ENCODE data around the gene AIM2.

The AIM2 gene, protein sequence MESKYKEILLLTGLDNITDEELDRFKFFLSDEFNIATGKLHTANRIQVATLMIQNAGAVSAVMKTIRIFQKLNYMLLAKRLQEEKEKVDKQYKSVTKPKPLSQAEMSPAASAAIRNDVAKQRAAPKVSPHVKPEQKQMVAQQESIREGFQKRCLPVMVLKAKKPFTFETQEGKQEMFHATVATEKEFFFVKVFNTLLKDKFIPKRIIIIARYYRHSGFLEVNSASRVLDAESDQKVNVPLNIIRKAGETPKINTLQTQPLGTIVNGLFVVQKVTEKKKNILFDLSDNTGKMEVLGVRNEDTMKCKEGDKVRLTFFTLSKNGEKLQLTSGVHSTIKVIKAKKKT

DNA sequence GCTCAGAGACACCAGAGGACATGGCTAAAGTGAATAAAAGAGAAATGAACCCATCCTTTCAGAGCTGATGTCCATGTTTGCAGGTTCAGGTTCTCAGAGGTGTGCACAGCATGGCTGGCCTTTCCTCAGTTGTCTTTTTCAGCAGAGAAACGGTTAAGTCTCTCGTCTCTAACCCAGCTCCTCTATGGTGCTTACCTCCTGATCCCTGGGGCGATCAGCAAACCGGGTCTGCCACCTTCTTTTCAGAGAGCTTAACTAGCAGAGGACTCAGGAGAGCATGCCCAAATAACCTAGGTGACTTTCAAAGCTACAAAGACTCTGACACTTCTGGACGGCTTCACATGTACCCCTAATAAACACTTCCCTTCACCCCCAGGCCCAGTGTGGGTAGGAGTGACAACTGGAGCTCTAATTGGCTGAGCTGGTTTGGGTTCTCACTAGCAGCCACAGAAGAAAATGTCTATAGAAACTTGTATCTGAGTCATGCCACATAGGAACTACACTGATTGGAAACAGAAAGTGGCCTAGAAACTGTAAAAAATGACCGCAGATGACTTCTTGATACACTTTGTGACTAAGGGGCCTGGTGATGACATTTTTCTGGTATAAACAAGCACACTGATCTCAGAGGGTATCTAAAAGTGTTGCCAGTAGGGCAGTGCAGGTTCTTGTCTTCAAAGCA, at the start of gene AIM2:
Gene AIM2 (minus strand): TSS at position 329 of the 682 bp plus-strand sequence. CDS start 3,267 bp downstream, outside the sequence.
- Histone ChIP-seq H3K27ac (no peak within 1 kb of the TSS), H3K9me3 (no peaks in the 10 kb centered on the region), H3K4me3 (no peak within 1 kb of the TSS), H3K4me1 (no peaks in the 10 kb centered on the region), H3K36me3 (no peaks in the 10 kb centered on the region), H3K27me3 (peaks cover 0 to 4% of the 10 kb centered on the region in 2 donors)
- no peak for DNase-seq
- intact Hi-C loops (cut with DNase I; ENCODE audit: low total_unique reads): no loop called here
- TF ChIP-seq, protein P1, sequence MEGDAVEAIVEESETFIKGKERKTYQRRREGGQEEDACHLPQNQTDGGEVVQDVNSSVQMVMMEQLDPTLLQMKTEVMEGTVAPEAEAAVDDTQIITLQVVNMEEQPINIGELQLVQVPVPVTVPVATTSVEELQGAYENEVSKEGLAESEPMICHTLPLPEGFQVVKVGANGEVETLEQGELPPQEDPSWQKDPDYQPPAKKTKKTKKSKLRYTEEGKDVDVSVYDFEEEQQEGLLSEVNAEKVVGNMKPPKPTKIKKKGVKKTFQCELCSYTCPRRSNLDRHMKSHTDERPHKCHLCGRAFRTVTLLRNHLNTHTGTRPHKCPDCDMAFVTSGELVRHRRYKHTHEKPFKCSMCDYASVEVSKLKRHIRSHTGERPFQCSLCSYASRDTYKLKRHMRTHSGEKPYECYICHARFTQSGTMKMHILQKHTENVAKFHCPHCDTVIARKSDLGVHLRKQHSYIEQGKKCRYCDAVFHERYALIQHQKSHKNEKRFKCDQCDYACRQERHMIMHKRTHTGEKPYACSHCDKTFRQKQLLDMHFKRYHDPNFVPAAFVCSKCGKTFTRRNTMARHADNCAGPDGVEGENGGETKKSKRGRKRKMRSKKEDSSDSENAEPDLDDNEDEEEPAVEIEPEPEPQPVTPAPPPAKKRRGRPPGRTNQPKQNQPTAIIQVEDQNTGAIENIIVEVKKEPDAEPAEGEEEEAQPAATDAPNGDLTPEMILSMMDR (IDR thresholded peaks at IDR 0.05): no peak

GRCh38 chr1:159123587-159123986, 47.0 kb upstream of the AIM2 start:
- Histone ChIP-seq H3K27me3 (no peaks in the 10 kb centered on the region), H3K4me1 (no peaks in the 10 kb centered on the region), H3K9me3 (no peaks in the 10 kb centered on the region), H3K27ac (no peak overlapping the region), H3K36me3 (no peaks in the 10 kb centered on the region), H3K4me3 (no peak overlapping the region)
- TF ChIP-seq, protein P1 (IDR thresholded peaks at IDR 0.05): no peak
- DNase-seq: no peak
- intact Hi-C loops (cut with DNase I; ENCODE audit: low total_unique reads): no loop called here

- TF ChIP-seq, protein P1 (IDR thresholded peaks at IDR 0.05): no peak
- intact Hi-C loops (cut with DNase I; ENCODE audit: low total_unique reads): no loop called here
- H3K27me3 ChIP-seq: no peaks in the 10 kb centered on the region
- no peak overlapping the region for H3K4me3 ChIP-seq
- H3K27ac ChIP-seq: no peak overlapping the region
- H3K4me1 ChIP-seq: no peaks in the 10 kb centered on the region
- no peaks in the 10 kb centered on the region for H3K9me3 ChIP-seq
- no peaks in the 10 kb centered on the region for H3K36me3 ChIP-seq
- no peak for DNase-seq
Measured at GRCh38 chr1:159122005-159122621, 45.5 kb upstream of the AIM2 start.

DNA sequence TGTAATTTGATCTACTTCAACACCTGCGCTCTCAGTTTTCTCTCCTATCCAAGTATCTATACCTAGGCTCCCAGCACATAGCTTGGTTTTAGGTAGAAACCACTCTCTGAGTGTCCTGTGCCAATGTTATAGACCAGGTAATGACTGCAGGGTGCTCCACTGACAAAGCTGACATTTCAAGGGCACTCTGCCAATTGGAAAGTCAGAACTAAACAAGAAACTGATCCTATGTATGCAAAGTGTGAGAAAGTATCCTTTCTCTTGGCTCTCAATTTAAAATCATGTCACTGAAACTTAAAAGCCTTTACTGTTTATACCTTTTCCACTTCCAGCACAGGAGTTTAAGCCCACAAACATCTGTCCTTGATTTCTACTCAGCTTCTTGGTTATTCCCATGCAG, 45.0 kb upstream of the AIM2 start:
- H3K27me3 ChIP-seq: no peaks in the 10 kb centered on the region
- DNase-seq: no peak
- intact Hi-C loops (cut with DNase I; ENCODE audit: low total_unique reads): no loop called here
- no peak overlapping the region for H3K27ac ChIP-seq
- H3K36me3 ChIP-seq: no peaks in the 10 kb centered on the region
- no peaks in the 10 kb centered on the region for H3K4me1 ChIP-seq
- H3K9me3 ChIP-seq: no peaks in the 10 kb centered on the region
- H3K4me3 ChIP-seq: no peak overlapping the region
- TF ChIP-seq, protein P1 (IDR thresholded peaks at IDR 0.05): no peak

GRCh38 chr1:159120317-159120716, 43.8 kb upstream of the AIM2 start:
- TF ChIP-seq, protein P1 (IDR thresholded peaks at IDR 0.05): no peak
- H3K4me1 ChIP-seq: no peaks in the 10 kb centered on the region
- intact Hi-C loops (cut with DNase I; ENCODE audit: low total_unique reads): no loop called here
- no peaks in the 10 kb centered on the region for H3K9me3 ChIP-seq
- H3K4me3 ChIP-seq: no peak overlapping the region
- DNase-seq: no peak
- no peaks in the 10 kb centered on the region for H3K36me3 ChIP-seq
- no peaks in the 10 kb centered on the region for H3K27me3 ChIP-seq
- H3K27ac ChIP-seq: no peak overlapping the region

Measured in tibial artery (tissue), 4 donors.